ENCODE results near the gene ANGEL1.

Gene ANGEL1

DNA sequence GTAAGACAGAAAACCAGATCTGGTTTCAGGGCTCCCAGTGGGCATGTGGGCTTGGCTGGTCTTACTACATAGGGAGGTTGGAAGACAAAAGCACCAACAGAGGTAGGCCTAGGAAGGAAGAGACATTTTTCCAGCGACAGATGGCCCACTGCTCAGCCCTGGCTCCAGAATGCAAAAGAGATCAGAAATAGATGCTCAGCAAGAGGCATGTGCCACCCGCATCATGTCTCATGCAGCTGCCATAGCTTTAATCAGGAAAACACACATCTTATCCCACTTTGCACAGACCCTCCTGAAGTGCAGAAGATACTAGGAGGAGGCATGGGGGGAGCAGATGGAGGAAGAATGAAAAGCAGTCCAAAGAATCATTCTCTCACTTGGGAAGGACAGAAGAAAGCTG, 26.1 kb downstream of the ANGEL1 start:
- H3K4me1 ChIP-seq (ENCODE audit: control insufficient read depth, insufficient read depth, low read length): peaks cover 7% of the 10 kb centered on the region
- H3K9me3 ChIP-seq (ENCODE audit: control insufficient read depth in 2 of 2, low read length in 2 of 2): no peaks in the 10 kb centered on the region
- peaks cover 36 to 51% of the 10 kb centered on the region in 2 donors for H3K36me3 ChIP-seq (ENCODE audit: control insufficient read depth in 2 of 2, insufficient read depth in 2 of 2, low read length in 2 of 2)
- no peak overlapping the region for H3K27ac ChIP-seq (ENCODE audit: low read length)
- H3K4me3 ChIP-seq (ENCODE audit: low read length in 2 of 2): no peak overlapping the region
- no peak overlapping the region for H3K9ac ChIP-seq (ENCODE audit: low read length in 2 of 2)
- H3K27me3 ChIP-seq (ENCODE audit: control insufficient read depth in 1 of 2, insufficient read depth in 2 of 2, low read length in 2 of 2): no peaks in the 10 kb centered on the region

DNA sequence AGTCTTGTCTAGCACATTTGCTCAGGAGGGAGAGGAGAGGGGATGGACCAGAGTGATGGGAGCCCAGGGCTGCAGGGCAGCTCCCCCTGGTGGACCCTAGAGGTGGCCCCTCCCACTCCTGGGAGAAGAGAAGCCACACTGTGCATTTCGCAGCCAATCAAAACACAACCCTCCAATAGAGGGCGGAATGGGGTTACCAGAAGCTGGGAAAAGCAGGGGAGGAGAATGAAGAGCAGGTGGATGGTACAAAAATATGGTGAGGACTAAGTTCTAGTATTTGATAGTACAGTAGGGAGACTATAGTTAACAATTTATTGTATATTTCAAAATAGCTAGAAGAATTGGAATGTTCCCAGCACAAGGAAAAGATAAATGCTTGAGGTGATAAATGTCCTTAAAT, 27.8 kb downstream of the ANGEL1 start:
- H3K4me3 ChIP-seq (ENCODE audit: low read length in 2 of 2): no peak overlapping the region
- peaks cover 24 to 38% of the 10 kb centered on the region in 2 donors for H3K36me3 ChIP-seq (ENCODE audit: control insufficient read depth in 2 of 2, insufficient read depth in 2 of 2, low read length in 2 of 2)
- H3K9ac ChIP-seq (ENCODE audit: low read length in 2 of 2): no peak overlapping the region
- H3K4me1 ChIP-seq (ENCODE audit: control insufficient read depth, insufficient read depth, low read length): peaks cover 7% of the 10 kb centered on the region
- H3K27ac ChIP-seq (ENCODE audit: low read length): no peak overlapping the region
- H3K9me3 ChIP-seq (ENCODE audit: control insufficient read depth in 2 of 2, low read length in 2 of 2): no peaks in the 10 kb centered on the region
- H3K27me3 ChIP-seq (ENCODE audit: control insufficient read depth in 1 of 2, insufficient read depth in 2 of 2, low read length in 2 of 2): no peaks in the 10 kb centered on the region

DNA sequence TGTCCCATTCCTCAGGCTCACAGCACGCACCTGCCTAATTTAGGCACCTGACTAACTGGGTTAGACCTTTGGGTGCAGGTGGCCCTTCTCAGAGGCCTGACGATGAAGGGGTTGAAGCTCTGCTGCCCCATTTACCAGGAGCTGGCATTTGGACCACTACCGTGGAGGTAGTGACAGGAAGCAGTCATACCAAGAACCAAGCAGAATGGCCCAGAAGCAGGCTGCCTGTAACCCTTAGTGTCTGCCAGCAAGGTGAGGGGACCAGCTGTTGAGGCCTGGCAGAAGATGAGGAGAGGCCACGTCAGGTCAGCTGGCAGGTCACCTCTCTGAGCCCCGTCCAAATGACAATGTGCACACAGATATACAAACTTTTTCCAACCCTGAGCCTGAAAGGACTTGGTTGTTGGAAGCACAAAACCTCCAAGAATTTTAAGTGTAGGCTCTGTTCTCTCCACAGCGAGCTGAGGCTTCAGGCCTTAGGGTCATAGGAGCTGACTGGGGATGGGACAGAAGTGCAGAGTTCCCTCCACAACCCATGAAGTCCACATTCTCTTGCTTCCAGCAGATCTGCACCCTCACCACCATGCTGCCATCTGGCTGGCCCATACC, 28.3 kb downstream of the ANGEL1 start:
- Histone ChIP-seq H3K4me3 (ENCODE audit: low read length in 2 of 2) (no peak overlapping the region), H3K27me3 (ENCODE audit: control insufficient read depth in 1 of 2, insufficient read depth in 2 of 2, low read length in 2 of 2) (no peaks in the 10 kb centered on the region), H3K9ac (ENCODE audit: low read length in 2 of 2) (no peak overlapping the region), H3K36me3 (ENCODE audit: control insufficient read depth in 2 of 2, insufficient read depth in 2 of 2, low read length in 2 of 2) (peaks cover 24 to 37% of the 10 kb centered on the region in 2 donors), H3K27ac (ENCODE audit: low read length) (no peak overlapping the region), H3K9me3 (ENCODE audit: control insufficient read depth in 2 of 2, low read length in 2 of 2) (no peaks in the 10 kb centered on the region), H3K4me1 (ENCODE audit: control insufficient read depth, insufficient read depth, low read length) (peaks cover 7% of the 10 kb centered on the region)

DNA sequence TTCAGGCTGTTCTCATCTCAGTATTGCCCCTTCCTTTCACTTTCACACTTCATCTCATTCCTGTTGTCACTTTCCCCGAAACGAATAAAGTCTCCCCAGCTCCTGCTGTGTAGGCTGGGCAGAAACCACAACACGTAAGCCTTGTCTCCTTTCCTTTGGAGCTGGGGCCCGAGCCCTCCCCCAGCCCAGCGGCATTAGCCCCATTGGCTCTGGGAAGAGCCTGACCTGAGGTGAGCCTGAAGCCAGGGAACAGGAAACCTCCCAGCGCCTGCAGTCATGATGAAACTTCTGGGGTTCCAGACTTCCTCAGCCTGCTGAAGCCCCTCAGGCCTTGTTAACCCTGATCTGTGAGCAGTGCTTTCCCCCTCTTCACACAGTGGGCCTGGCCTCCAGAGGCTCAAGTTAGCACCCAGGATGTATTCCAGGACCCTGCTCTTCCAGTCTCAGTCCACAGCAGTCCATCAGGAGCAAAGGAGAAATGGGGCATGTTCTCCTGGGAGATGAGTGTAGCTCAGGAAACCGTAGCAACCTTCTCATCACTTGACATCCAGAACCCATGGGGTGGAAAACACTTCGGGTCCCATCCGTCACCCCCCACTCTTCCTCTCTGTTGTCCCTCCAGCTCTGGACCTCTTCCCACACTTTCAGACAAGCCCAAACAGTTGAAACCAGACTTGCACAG, 29.7 kb downstream of the ANGEL1 start:
- H3K9ac ChIP-seq (ENCODE audit: low read length in 2 of 2): no peak overlapping the region
- H3K4me1 ChIP-seq (ENCODE audit: control insufficient read depth, insufficient read depth, low read length): peaks cover 7% of the 10 kb centered on the region
- peak overlapping the region; percentile 24 for H3K27ac ChIP-seq (ENCODE audit: low read length)
- no peaks in the 10 kb centered on the region for H3K27me3 ChIP-seq (ENCODE audit: control insufficient read depth in 1 of 2, insufficient read depth in 2 of 2, low read length in 2 of 2)
- no peak overlapping the region for H3K4me3 ChIP-seq (ENCODE audit: low read length in 2 of 2)
- H3K36me3 ChIP-seq (ENCODE audit: control insufficient read depth in 2 of 2, insufficient read depth in 2 of 2, low read length in 2 of 2): peaks cover 12 to 25% of the 10 kb centered on the region in 2 donors
- no peaks in the 10 kb centered on the region for H3K9me3 ChIP-seq (ENCODE audit: control insufficient read depth in 2 of 2, low read length in 2 of 2)

DNA sequence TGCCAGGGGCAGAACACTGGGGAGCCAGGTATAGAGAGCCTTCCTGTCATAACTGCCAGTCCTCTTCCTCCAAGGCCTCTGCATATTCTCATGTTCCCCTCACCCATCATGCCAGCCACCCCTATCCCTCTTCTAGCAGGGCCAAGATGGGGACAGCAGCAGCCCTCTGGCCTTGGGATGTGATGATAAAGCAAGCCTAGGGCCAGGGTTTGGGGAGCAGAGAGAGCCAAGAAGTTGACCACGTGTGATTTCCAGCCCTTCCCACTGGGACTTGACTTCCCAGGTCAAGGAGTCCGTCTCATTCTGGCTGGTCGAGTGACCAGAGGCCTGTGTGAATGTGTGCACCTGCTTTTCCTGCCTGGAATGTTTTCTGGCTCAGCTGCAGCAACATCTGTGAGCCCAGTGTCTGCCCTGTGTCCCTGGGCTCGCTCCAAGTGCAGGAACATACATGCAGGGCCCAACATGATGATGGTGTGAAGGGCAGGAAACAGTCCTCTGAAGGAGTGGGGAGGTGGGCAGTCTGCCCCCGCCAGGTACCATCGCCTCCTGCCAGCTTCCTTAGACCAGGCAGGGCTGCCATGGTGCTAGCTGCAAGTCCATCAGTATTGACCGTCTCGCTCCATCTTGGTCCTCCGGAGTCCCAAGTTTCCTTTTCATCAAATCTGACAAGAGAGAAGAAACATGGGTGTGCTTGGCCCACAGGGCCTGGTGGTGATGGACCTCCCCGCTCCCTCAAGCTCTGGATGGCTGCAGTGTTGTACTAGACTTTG, 30.4 kb downstream of the ANGEL1 start:
- Histone ChIP-seq H3K9ac (ENCODE audit: low read length in 2 of 2) (no peak overlapping the region), H3K4me3 (ENCODE audit: low read length in 2 of 2) (no peak overlapping the region), H3K9me3 (ENCODE audit: control insufficient read depth in 2 of 2, low read length in 2 of 2) (no peaks in the 10 kb centered on the region), H3K27ac (ENCODE audit: low read length) (peak overlapping the region; percentile 24), H3K4me1 (ENCODE audit: control insufficient read depth, insufficient read depth, low read length) (peaks cover 7% of the 10 kb centered on the region), H3K27me3 (ENCODE audit: control insufficient read depth in 1 of 2, insufficient read depth in 2 of 2, low read length in 2 of 2) (no peaks in the 10 kb centered on the region), H3K36me3 (ENCODE audit: control insufficient read depth in 2 of 2, insufficient read depth in 2 of 2, low read length in 2 of 2) (peaks cover 7 to 19% of the 10 kb centered on the region in 2 donors)

DNA sequence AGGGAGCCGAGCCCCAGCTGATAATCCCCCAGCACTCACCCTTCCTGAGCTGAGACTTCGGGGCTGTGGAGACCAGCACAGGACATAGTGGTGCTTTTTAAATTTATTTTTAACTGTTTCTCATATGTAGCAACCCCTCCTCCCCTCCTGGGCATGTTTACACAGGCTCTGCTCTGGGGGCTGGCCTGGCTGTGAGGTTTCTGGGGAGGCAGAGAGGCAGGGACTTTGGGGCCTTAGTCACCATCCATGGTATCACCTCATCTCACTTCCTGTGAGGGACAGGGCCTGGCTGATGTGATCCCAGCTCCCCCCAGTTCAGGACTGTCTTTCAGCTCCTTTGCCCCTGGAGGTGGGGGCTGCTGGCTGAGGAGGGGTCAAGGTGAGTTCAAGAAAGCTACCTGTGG, 31.0 kb downstream of the ANGEL1 start:
- no peaks in the 10 kb centered on the region for H3K27me3 ChIP-seq (ENCODE audit: control insufficient read depth in 1 of 2, insufficient read depth in 2 of 2, low read length in 2 of 2)
- H3K27ac ChIP-seq (ENCODE audit: low read length): no peak overlapping the region
- no peak overlapping the region for H3K9ac ChIP-seq (ENCODE audit: low read length in 2 of 2)
- no peaks in the 10 kb centered on the region for H3K9me3 ChIP-seq (ENCODE audit: control insufficient read depth in 2 of 2, low read length in 2 of 2)
- H3K4me1 ChIP-seq (ENCODE audit: control insufficient read depth, insufficient read depth, low read length): peaks cover 10% of the 10 kb centered on the region
- peaks cover 3 to 13% of the 10 kb centered on the region in 2 donors for H3K36me3 ChIP-seq (ENCODE audit: control insufficient read depth in 2 of 2, insufficient read depth in 2 of 2, low read length in 2 of 2)
- H3K4me3 ChIP-seq (ENCODE audit: low read length in 2 of 2): no peak overlapping the region

DNA sequence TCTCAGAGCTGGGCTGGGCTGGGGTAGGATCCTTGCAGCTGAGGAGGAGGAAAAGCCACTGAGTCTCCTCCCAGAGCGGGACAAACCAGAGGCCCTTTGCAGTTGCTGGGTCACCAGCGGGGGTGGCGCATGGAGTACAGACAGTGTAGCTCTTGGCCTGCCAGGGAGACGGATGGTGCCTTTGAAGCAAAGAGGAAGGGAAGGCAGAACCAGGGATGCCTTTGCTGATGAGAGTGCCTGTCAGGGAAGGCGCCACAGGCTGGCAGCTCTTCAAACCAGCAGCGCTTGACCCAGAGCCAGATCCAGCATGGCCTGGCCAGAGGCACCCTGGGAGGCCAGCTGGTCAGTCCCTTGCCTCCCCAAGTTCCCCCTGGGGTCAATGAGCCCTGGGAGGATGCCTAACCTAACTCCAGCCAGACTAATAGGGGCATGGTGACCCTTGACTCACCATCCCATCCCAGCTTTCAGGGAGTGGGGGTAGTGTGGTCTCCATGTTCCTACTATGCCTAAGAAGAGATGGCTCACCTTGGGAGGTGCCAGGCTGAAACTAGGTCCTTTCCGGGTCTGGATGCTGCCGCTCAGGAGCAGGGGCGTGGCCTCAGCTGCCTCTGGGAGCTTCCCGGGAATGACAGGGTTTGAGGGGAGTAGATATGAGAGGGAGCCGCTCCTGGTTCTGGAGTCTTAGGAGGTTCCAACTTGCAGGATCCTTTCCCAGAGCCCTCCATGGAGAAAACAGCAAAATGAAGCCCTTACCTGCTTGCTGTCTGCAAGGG, 31.6 kb downstream of the ANGEL1 start:
- Histone ChIP-seq H3K4me1 (ENCODE audit: control insufficient read depth, insufficient read depth, low read length) (peaks cover 10% of the 10 kb centered on the region), H3K9me3 (ENCODE audit: control insufficient read depth in 2 of 2, low read length in 2 of 2) (no peaks in the 10 kb centered on the region), H3K27me3 (ENCODE audit: control insufficient read depth in 1 of 2, insufficient read depth in 2 of 2, low read length in 2 of 2) (no peaks in the 10 kb centered on the region), H3K36me3 (ENCODE audit: control insufficient read depth in 2 of 2, insufficient read depth in 2 of 2, low read length in 2 of 2) (peaks cover 3 to 10% of the 10 kb centered on the region in 2 donors), H3K27ac (ENCODE audit: low read length) (no peak overlapping the region), H3K4me3 (ENCODE audit: low read length in 2 of 2) (no peak overlapping the region), H3K9ac (ENCODE audit: low read length in 2 of 2) (no peak overlapping the region)

DNA sequence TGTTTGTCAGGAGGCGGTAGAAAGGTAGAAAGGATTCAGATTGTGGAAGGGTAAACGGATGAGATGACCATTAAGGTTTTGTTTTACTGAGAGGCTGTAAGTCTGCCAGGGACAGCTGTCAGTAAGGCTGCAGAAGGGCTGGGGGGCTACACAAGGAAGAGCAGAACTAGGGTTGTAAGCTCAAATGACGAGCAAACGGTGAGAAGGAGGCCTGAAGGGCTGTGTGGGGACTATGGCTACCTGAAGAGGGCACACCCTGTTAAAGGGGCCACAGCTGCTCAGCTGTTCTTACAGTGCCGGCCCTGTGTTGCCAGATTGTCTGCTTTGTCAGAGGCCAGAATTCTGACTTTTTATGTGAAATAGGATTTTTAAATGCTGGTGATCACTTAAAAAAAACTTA, 32.3 kb downstream of the ANGEL1 start:
- Histone ChIP-seq H3K27ac (ENCODE audit: low read length) (no peak overlapping the region), H3K36me3 (ENCODE audit: control insufficient read depth in 2 of 2, insufficient read depth in 2 of 2, low read length in 2 of 2) (peaks cover 3 to 7% of the 10 kb centered on the region in 2 donors), H3K4me1 (ENCODE audit: control insufficient read depth, insufficient read depth, low read length) (peaks cover 10% of the 10 kb centered on the region)

DNA sequence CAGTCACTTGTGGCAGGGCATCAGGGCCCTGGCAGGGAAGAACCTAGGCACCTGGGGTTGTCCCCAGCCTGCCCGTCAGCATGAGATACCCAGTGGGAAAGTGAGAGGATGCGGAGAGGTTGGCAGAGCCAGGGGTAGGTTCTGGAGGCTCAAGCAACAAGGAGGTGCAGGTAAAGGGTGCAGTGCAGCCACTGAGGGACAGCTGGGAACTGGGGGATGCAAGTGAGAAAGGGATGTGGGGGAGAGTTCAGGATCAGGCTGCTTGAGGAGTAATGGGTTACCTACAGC, 32.7 kb downstream of the ANGEL1 start:
- Histone ChIP-seq H3K9me3 (ENCODE audit: control insufficient read depth in 2 of 2, low read length in 2 of 2) (no peaks in the 10 kb centered on the region), H3K36me3 (ENCODE audit: control insufficient read depth in 2 of 2, insufficient read depth in 2 of 2, low read length in 2 of 2) (peaks cover 3 to 7% of the 10 kb centered on the region in 2 donors), H3K9ac (ENCODE audit: low read length in 2 of 2) (no peak overlapping the region), H3K4me3 (ENCODE audit: low read length in 2 of 2) (no peak overlapping the region), H3K4me1 (ENCODE audit: control insufficient read depth, insufficient read depth, low read length) (peaks cover 10% of the 10 kb centered on the region), H3K27ac (ENCODE audit: low read length) (no peak overlapping the region), H3K27me3 (ENCODE audit: control insufficient read depth in 1 of 2, insufficient read depth in 2 of 2, low read length in 2 of 2) (no peaks in the 10 kb centered on the region)

More for the DNA sequence above, 32.3 kb downstream of the ANGEL1 start:
- no peak overlapping the region for H3K9ac ChIP-seq (ENCODE audit: low read length in 2 of 2)
- no peak overlapping the region for H3K4me3 ChIP-seq (ENCODE audit: low read length in 2 of 2)
- H3K27me3 ChIP-seq (ENCODE audit: control insufficient read depth in 1 of 2, insufficient read depth in 2 of 2, low read length in 2 of 2): no peaks in the 10 kb centered on the region
- H3K9me3 ChIP-seq (ENCODE audit: control insufficient read depth in 2 of 2, low read length in 2 of 2): no peaks in the 10 kb centered on the region

DNA sequence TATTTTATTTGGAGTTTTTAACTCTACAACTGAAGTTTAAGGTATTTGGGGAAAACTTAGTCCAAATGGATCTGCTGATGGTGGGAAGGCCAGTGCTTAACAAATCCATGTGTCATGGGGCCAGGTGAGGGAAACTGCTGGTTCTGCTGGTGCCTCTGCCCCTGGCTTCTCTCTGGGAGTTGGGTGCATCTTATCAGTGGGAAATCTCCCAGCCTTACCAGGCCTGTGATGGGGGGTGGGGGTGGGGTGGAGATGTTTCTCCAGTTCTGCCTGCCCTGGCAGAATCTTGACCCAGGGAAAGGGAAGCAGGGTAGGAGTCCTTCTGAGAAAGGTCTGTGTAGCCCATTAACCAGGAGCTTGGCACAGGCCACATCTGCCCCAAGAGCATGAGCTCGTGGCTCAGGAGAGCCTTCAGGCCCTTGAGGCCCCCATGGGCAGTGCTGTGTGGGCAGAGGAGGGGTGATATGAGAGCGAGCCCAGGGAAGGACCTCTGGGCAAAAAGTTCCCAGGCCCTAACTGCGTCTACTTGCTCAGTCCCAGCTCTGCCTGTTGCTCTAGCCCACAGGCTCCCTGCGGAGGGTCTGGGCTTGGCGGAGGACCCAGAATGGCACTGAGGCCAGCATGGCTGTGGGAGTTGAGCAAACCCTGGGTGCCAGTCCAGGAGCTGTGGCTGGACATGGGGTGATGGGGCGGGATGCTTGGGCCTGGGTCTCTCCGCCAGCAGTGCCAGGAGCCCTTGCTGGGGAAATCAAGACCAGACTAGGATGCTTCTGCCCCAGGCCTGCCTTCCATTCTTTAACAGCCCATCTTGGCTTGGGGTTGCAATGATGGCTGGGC, 33.2 kb downstream of the ANGEL1 start:
- Histone ChIP-seq H3K4me3 (ENCODE audit: low read length in 2 of 2) (no peak overlapping the region), H3K27ac (ENCODE audit: low read length) (no peak overlapping the region), H3K36me3 (ENCODE audit: control insufficient read depth in 2 of 2, insufficient read depth in 2 of 2, low read length in 2 of 2) (peaks cover 3 to 7% of the 10 kb centered on the region in 2 donors), H3K9ac (ENCODE audit: low read length in 2 of 2) (no peak overlapping the region), H3K27me3 (ENCODE audit: control insufficient read depth in 1 of 2, insufficient read depth in 2 of 2, low read length in 2 of 2) (no peaks in the 10 kb centered on the region), H3K4me1 (ENCODE audit: control insufficient read depth, insufficient read depth, low read length) (peaks cover 10% of the 10 kb centered on the region), H3K9me3 (ENCODE audit: control insufficient read depth in 2 of 2, low read length in 2 of 2) (no peaks in the 10 kb centered on the region)
